Keratinocyte (primary cell): ENCODE data around the gene IPPK. TPM values are rescaled to one million over a fixed set of nuclear protein-coding genes. Genes with fewer than 3 reads are reported as not detected.

ENCODE experiments used
- DNase-seq: peaks from one replicate; pipeline ENCODE4 v3.0.0-alpha.2; 2011; ENCODE audit warnings: low read depth, missing footprints, low spot score
- FAIRE-seq: peaks from 2 replicates; lab custom pipeline; 2011; peaks lifted over from hg19 to GRCh38; lab: Jason Lieb, UNC
- H2AFZ ChIP-seq: 2 replicates; pipeline ENCODE4 v1.6.0; 2012; ENCODE audit warnings: low read length, control low read depth, inconsistent platforms; ENCODE audit not compliant: control insufficient read depth
- H3K27ac ChIP-seq: 2 replicates; pipeline ENCODE4 v1.5.1; 2011; ENCODE audit warnings: low read length; ENCODE audit not compliant: control insufficient read depth, insufficient read depth
- H3K27me3 ChIP-seq: 3 replicates; pipeline ENCODE4 v1.6.0; 2011; ENCODE audit warnings: low read length; ENCODE audit not compliant: control insufficient read depth, insufficient read depth; ENCODE audit errors: extremely low read depth
- H3K36me3 ChIP-seq, 2 experiments: 2 replicates in 1 of 2; 3 replicates in 1 of 2; pipeline ENCODE4 v1.5.1; 2011; ENCODE audit warnings: low read length in 2 of 2, mild to moderate bottlenecking in 1 of 2; ENCODE audit not compliant: control insufficient read depth in 2 of 2, insufficient read depth in 2 of 2; ENCODE audit errors: extremely low read depth in 1 of 2
- H3K4me1 ChIP-seq: 3 replicates; pipeline ENCODE4 v1.5.1; 2011; ENCODE audit warnings: low read length; ENCODE audit not compliant: control insufficient read depth, insufficient read depth; ENCODE audit errors: extremely low read depth
- H3K4me2 ChIP-seq: 3 replicates; pipeline ENCODE4 v1.6.0; 2011; ENCODE audit warnings: low read depth, low read length; ENCODE audit not compliant: control insufficient read depth, insufficient read depth; ENCODE audit errors: extremely low read depth
- H3K4me3 ChIP-seq, 3 experiments: fragments of 200-600 bp in 1 of 3; sonication (generic) in 1 of 3; 2 replicates in 2 of 3; 3 replicates in 1 of 3; pipeline ENCODE4 v1.5.1; 2011 to 2016; ENCODE audit warnings: low read length in 3 of 3, mild to moderate bottlenecking in 3 of 3, control low read depth in 2 of 3, inconsistent platforms in 1 of 3, low read depth in 1 of 3, mixed read lengths in 1 of 3, mixed run types in 1 of 3, moderate library complexity in 1 of 3; ENCODE audit not compliant: control insufficient read depth in 2 of 3, insufficient read depth in 2 of 3; ENCODE audit errors: extremely low read depth in 1 of 3
- H3K79me2 ChIP-seq: 2 replicates; pipeline ENCODE4 v1.6.0; 2012; ENCODE audit warnings: low read length; ENCODE audit not compliant: control insufficient read depth, insufficient read depth
- H3K9ac ChIP-seq: 3 replicates; pipeline ENCODE4 v1.6.0; 2011; ENCODE audit warnings: low read length; ENCODE audit not compliant: control insufficient read depth, insufficient read depth; ENCODE audit errors: extremely low read depth
- H3K9me1 ChIP-seq: 3 replicates; pipeline ENCODE4 v1.6.0; 2011; ENCODE audit warnings: low read length; ENCODE audit not compliant: control insufficient read depth, insufficient read depth; ENCODE audit errors: extremely low read depth
- H3K9me3 ChIP-seq: 2 replicates; pipeline ENCODE4 v1.5.1; 2012; ENCODE audit warnings: low read depth, low read length; ENCODE audit not compliant: control insufficient read depth
- H4K20me1 ChIP-seq: 3 replicates; pipeline ENCODE4 v1.6.0; 2011; ENCODE audit warnings: low read length; ENCODE audit not compliant: control insufficient read depth, insufficient read depth; ENCODE audit errors: extremely low read depth
- EZH2 ChIP-seq: IDR thresholded peaks from one replicate; pipeline ENCODE4 v1.6.1; 2012; ENCODE audit warnings: inconsistent platforms, mild to moderate bottlenecking, low read length, moderate library complexity
- dilution Hi-C: fragments of 300-500 bp; cut with MboI; formaldehyde crosslinking; loops from one replicate; pipeline ENCODE4 v1.7.0; 2020; ENCODE audit warnings: low sequenced_read_pairs; ENCODE audit not compliant: extremely low pct_ligation_motif_present
- polyA plus RNA-seq, 5 experiments: library from polyadenylated mRNA; depleted of rRNA in 3 of 5; stranded (reverse) in 3 of 5; stranded (forward) in 1 of 5; unstranded in 1 of 5; fragments of >200 nt; gene quantifications; 1 replicate in 1 of 5; 2 replicates in 3 of 5; 3 replicates in 1 of 5; pipeline versions ENCODE4 v1.2.1 to v1.2.3, GENCODE V29; 2011 to 2012; ENCODE audit warnings: missing spikeins in 2 of 5, low read depth in 1 of 5, low replicate concordance in 1 of 5
- TF ChIP-seq, protein P1 (sequence below), 3 experiments: IDR thresholded peaks in 1 of 3; conservative IDR thresholded peaks in 1 of 3; optimal IDR thresholded peaks in 1 of 3; 2 replicates in 2 of 3; 3 replicates in 1 of 3; pipeline versions ENCODE3 to v1.5.1; 2011; ENCODE audit warnings: low read length in 3 of 3, mild to moderate bottlenecking in 3 of 3, moderate library complexity in 2 of 3, control low read depth in 1 of 3, inconsistent platforms in 1 of 3; ENCODE audit not compliant: insufficient read depth in 2 of 3; ENCODE audit errors: extremely low read depth in 1 of 3

The IPPK gene
- polyA plus RNA-seq, 1 donor (not counting 4 experiments of a cell fraction or from before 2014, with no cell fraction given), result 32.4 TPM

DNA sequence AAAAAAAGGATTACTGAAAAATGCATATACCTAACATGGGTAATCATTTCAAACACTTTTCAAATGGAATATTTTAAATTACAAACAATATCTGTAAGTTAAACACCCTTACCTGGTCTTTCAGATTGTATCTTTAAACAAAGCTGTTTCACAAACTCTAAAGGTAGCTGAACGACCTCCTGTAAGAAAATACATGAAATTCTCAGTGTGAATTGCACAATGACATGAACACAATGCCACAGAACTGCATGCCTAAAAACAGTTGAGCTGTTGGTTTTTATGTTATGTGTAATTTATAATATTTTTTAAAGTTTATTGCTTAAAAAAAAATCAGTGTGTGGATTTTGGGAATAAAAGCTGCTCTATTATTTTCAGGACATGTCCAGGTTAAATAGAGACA lies 17.5 kb downstream of the IPPK start:
- no peak overlapping the region for H3K4me2 ChIP-seq
- H2AFZ ChIP-seq, result no peak overlapping the region
- DNase-seq (no peak), FAIRE-seq (no peak)
- H3K79me2 ChIP-seq, result peaks cover 25% of the 10 kb centered on the region
- no peaks in the 10 kb centered on the region for H3K9me1 ChIP-seq
- H3K27ac ChIP-seq, result peak overlapping the region; percentile 86
- H3K9me3 ChIP-seq, result no peaks in the 10 kb centered on the region
- TF ChIP-seq, protein P1, sequence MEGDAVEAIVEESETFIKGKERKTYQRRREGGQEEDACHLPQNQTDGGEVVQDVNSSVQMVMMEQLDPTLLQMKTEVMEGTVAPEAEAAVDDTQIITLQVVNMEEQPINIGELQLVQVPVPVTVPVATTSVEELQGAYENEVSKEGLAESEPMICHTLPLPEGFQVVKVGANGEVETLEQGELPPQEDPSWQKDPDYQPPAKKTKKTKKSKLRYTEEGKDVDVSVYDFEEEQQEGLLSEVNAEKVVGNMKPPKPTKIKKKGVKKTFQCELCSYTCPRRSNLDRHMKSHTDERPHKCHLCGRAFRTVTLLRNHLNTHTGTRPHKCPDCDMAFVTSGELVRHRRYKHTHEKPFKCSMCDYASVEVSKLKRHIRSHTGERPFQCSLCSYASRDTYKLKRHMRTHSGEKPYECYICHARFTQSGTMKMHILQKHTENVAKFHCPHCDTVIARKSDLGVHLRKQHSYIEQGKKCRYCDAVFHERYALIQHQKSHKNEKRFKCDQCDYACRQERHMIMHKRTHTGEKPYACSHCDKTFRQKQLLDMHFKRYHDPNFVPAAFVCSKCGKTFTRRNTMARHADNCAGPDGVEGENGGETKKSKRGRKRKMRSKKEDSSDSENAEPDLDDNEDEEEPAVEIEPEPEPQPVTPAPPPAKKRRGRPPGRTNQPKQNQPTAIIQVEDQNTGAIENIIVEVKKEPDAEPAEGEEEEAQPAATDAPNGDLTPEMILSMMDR (optimal IDR thresholded peaks at IDR 0.05 in 1 of 3, IDR thresholded peaks at IDR 0.05 in 1 of 3, conservative IDR thresholded peaks at IDR 0.05 in 1 of 3; ENCODE audit: extremely low read depth in 1 of 3, insufficient read depth in 2 of 3, low read length in 3 of 3), result no peak
- no peak for TF ChIP-seq EZH2
- peaks cover 32% of the 10 kb centered on the region for H3K4me1 ChIP-seq
- no peak overlapping the region for H3K4me3 ChIP-seq
- no peak overlapping the region for H3K9ac ChIP-seq
- peaks cover 30 to 35% of the 10 kb centered on the region in 2 experiments for H3K36me3 ChIP-seq
- no peaks in the 10 kb centered on the region for H4K20me1 ChIP-seq
- dilution Hi-C loops, result no loop called here
- H3K27me3 ChIP-seq, result no peaks in the 10 kb centered on the region

DNA sequence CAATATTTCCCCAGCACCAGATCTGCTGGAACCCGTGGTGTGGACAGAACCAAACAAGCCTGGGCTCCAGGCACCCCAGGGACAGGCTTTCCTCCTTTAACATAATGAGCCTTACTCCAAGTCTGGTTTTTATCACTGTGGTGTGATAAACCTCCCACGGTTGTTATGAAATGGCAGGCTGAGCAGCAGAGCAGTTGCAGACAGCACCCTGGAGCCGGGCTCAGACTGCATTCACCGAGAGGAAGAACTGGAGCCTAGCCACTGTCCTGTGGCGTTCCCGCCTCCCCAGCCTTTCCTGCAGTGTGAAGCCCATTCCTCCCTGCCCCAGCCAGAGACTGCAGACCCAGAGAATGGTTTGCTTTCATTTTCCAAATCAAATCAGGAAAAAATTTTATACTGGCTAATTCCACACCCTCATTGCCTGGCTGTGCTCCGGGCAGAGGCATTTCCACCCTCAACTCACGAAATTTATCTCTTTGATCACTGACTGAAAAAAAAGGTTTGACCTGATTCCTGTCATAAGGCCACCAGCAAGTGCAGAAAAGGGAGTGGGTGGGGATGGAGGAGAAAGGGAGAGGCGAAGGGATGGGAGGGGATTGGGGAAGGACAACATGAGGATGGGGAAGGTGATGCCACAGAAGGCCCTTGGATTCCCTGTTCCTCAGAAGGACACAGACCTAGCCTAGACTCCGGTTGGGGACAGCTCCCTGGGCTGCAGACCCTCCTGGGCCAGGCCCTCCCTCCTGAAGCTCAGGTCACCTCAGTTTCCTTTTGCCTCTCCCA lies 18.9 kb downstream of the IPPK start:
- H3K27ac ChIP-seq, result no peak overlapping the region
- FAIRE-seq, result no peak
- peaks cover 23% of the 10 kb centered on the region for H3K4me1 ChIP-seq

More for the DNA sequence above, 18.9 kb downstream of the IPPK start:
- H4K20me1 ChIP-seq, result no peaks in the 10 kb centered on the region
- H3K4me3 ChIP-seq, result no peak overlapping the region
- no peaks in the 10 kb centered on the region for H3K9me3 ChIP-seq
- no peak overlapping the region for H2AFZ ChIP-seq
- DNase-seq, result no peak
- H3K36me3 ChIP-seq, result peaks cover 29 to 35% of the 10 kb centered on the region in 2 experiments
- H3K9me1 ChIP-seq, result no peaks in the 10 kb centered on the region
- no peak for TF ChIP-seq EZH2
- TF ChIP-seq, protein P1 (optimal IDR thresholded peaks at IDR 0.05 in 1 of 3, IDR thresholded peaks at IDR 0.05 in 1 of 3, conservative IDR thresholded peaks at IDR 0.05 in 1 of 3; ENCODE audit: extremely low read depth in 1 of 3, insufficient read depth in 2 of 3, low read length in 3 of 3), result no peak
- no peak overlapping the region for H3K4me2 ChIP-seq
- peaks cover 27% of the 10 kb centered on the region for H3K79me2 ChIP-seq
- H3K27me3 ChIP-seq, result no peaks in the 10 kb centered on the region
- dilution Hi-C loops, result no loop called here
- H3K9ac ChIP-seq, result no peak overlapping the region
